Heart right ventricle (tissue), 16 donors: ENCODE results near the gene NPLOC4. TPM values are rescaled to one million over a fixed set of nuclear protein-coding genes. Genes with fewer than 3 reads are reported as not detected.

Source experiments
- ATAC-seq, 8 donors: fragments of 200-7000 bp; cut with Tn5 transposase; one replicate each; pipeline ENCODE4 v1.9.1; 2020; ENCODE audit warnings: mild to moderate bottlenecking in 8 of 8, moderate library complexity in 8 of 8, moderate number of reproducible peaks in 1 of 8
- DNase-seq, 2 donors: peaks; one replicate each; pipeline ENCODE4 v3.0.0-alpha.2; 2020
- H3K27ac ChIP-seq, 10 donors: fragments of 200-600 bp; sonication (generic) in 2 of 10; one replicate each; pipeline versions ENCODE4 v1.5.0 to v1.8.0; 2020 to 2022; ENCODE audit warnings: mild to moderate bottlenecking in 3 of 10
- H3K27me3 ChIP-seq, 7 donors: fragments of 200-600 bp; one replicate each; pipeline ENCODE4 v1.8.0; 2021 to 2022; ENCODE audit warnings: mild to moderate bottlenecking in 2 of 7
- H3K36me3 ChIP-seq, 9 donors: fragments of 200-600 bp; sonication (generic) in 1 of 9; one replicate each; pipeline versions ENCODE4 v1.5.0 to v1.8.0; 2020 to 2022; ENCODE audit warnings: mild to moderate bottlenecking in 2 of 9
- H3K4me1 ChIP-seq, 9 donors: fragments of 200-600 bp; sonication (generic) in 1 of 9; one replicate each; pipeline versions ENCODE4 v1.5.0 to v1.8.0; 2020 to 2022; ENCODE audit warnings: mild to moderate bottlenecking in 4 of 9
- H3K4me3 ChIP-seq, 10 donors: fragments of 200-600 bp; sonication (generic) in 2 of 10; one replicate each; pipeline versions ENCODE4 v1.5.0 to v1.8.0; 2020 to 2022; ENCODE audit warnings: mild to moderate bottlenecking in 7 of 10, moderate library complexity in 2 of 10
- H3K9me3 ChIP-seq, 11 donors: fragments of 200-600 bp in 10 of 11; sonication (generic) in 2 of 11; one replicate each; pipeline versions ENCODE4 v1.5.0 to v1.8.0; 2013 to 2022; ENCODE audit warnings: mild to moderate bottlenecking in 2 of 11, control low read depth in 1 of 11, moderate library complexity in 1 of 11
- CTCF ChIP-seq, 9 donors: fragments of 200-600 bp; sonication (generic) in 2 of 9; IDR thresholded peaks; one replicate each; pipeline versions ENCODE4 v1.5.0 to v1.8.0; 2021 to 2022; ENCODE audit warnings: antibody characterized with exemption in 9 of 9, mild to moderate bottlenecking in 5 of 9, moderate library complexity in 1 of 9
- WGBS, 2 donors: extraction: QIAGEN DNeasy Blood & Tissue Kit; methylation state at CpG; one replicate each; pipeline ENCODE4 v1.1.7; 2013; ENCODE audit warnings: inconsistent platforms in 1 of 2; 5-methylcytosine and 5-hydroxymethylcytosine counted together
- intact Hi-C, 10 donors: fragments of 100-400 bp; cut with DNase I; formaldehyde crosslinking; loops; one replicate each; pipeline versions ENCODE4 v1.11.1 to v1.14.2; 2022
- polyA plus RNA-seq, 2 donors: library from polyadenylated mRNA; stranded (reverse); fragments of 200-250 nt; gene quantifications; one replicate each; pipeline ENCODE4 v1.2.3, GENCODE V29; 2013
- total RNA-seq, 10 donors: library from RNA; stranded (reverse); fragmentation: NEBNext Ultra II Directional in 3 of 10; extraction: Animal tissue kit (Norgen Biotek cat#: 25700) in 3 of 10; gene quantifications; one replicate each; pipeline versions ENCODE4 v1.2.1 to v1.2.4, GENCODE V29; 2021 to 2023
- donor health status: Arrhythmogenic right ventricular cardiomyopathy.
- donor health status: ischemic (EF 13 %, LVEDD 7.1; RV severe dilation, severe dysfunction).
- donor health status: healthy with polysubstance abuse.
- donor health status: DM: no; HTN: yes; CAD: no.
- donor health status: DM: no; HTN: no; CAD: no.
- donor health status: ischemic (EF 25% LVEDD 6.9; RV normal size, moderate dysfunction).
- donor health status: ischemic (EF 25% LVEDD 5.7; RV mildly dilated, moderate dysfunction).
- donor health status: healthy.
- donor health status: DM: yes; HTN: yes; CAD: no.
- donor health status: Ischemic cardiomyopathy.
- donor health status: ischemic (EF 35%, LVEDD 5.7; RV mildly dilated, moderate dysfunction).
- donor health status: nonischemic (EF 11% LVEDD 7.7; RV severe dilation, severe dysfunction).
- donor health status: DM: yes; HTN: yes; CAD: no.
- donor health status: PGD.
- donor health status: ischemic (EF 29% LVEDD 5.4; RV normal size, mild dysfunction).
- donor health status: nonischemic (EF 23%, LVEDD 6.1; RV moderate dilation, normal function).

The NPLOC4 gene
- total and polyA plus RNA-seq, 12 donors, result 30.7 to 115 (median 95.2) TPM

- intact Hi-C loops, result loop anchor here in 1 of 10 donors (5.0 kb wide), 1 partner anchor 33 kb away; no protein-coding TSS in a partner anchor
- DNase-seq (no peak), ATAC-seq (no peak)
- WGBS, 2 donors, result 93 to 97% methylated on average over 15 of the region's 15 CpGs
- H3K36me3 ChIP-seq, result peaks cover 0 to 57% (median 27%) of the 10 kb centered on the region in 9 donors
- peaks cover 14 to 34% (median 30%) of the 10 kb centered on the region in 9 donors for H3K4me1 ChIP-seq
- no peaks in the 10 kb centered on the region for H3K27me3 ChIP-seq
- no peak for TF ChIP-seq CTCF (IDR thresholded peaks at IDR 0.05)
- H3K4me3 ChIP-seq, result no peak overlapping the region
- H3K9me3 ChIP-seq, result no peaks in the 10 kb centered on the region
- H3K27ac ChIP-seq, result no peak overlapping the region
Observed at GRCh38 chr17:81550285-81550684, 86.6 kb downstream of the NPLOC4 start.

GRCh38 chr17:81549826-81550225 lies 87.1 kb downstream of the NPLOC4 start:
- no peaks in the 10 kb centered on the region for H3K27me3 ChIP-seq
- H3K4me3 ChIP-seq, result no peak overlapping the region
- intact Hi-C loops, result loop anchor here in 1 of 10 donors (5.0 kb wide), 1 partner anchor 33 kb away; no protein-coding TSS in a partner anchor
- H3K27ac ChIP-seq, result no peak overlapping the region
- no peak for TF ChIP-seq CTCF (IDR thresholded peaks at IDR 0.05)
- peaks cover 0 to 61% (median 32%) of the 10 kb centered on the region in 9 donors for H3K36me3 ChIP-seq
- 91 to 95% methylated on average over 8 of the region's 8 CpGs for WGBS, 2 donors
- DNase-seq (no peak), ATAC-seq (no peak)
- H3K9me3 ChIP-seq, result no peaks in the 10 kb centered on the region
- peaks cover 14 to 34% (median 29%) of the 10 kb centered on the region in 9 donors for H3K4me1 ChIP-seq

GRCh38 chr17:81549031-81549557 lies 87.8 kb downstream of the NPLOC4 start:
- no peak for TF ChIP-seq CTCF (IDR thresholded peaks at IDR 0.05)
- peaks cover 0 to 68% (median 39%) of the 10 kb centered on the region in 9 donors for H3K36me3 ChIP-seq
- no peaks in the 10 kb centered on the region for H3K9me3 ChIP-seq
- no peak overlapping the region for H3K27ac ChIP-seq
- H3K27me3 ChIP-seq, result no peaks in the 10 kb centered on the region
- DNase-seq, result peak in 1 of 2 donors; percentile 9
- ATAC-seq, result no peak
- H3K4me1 ChIP-seq, result peaks cover 14 to 33% (median 27%) of the 10 kb centered on the region in 9 donors
- 72 to 83% methylated on average over 15 to 16 of the region's 16 CpGs for WGBS, 2 donors
- intact Hi-C loops, result no loop called here
- no peak overlapping the region for H3K4me3 ChIP-seq

- no peak for DNase-seq
- Histone ChIP-seq H3K9me3 (no peaks in the 10 kb centered on the region), H3K27me3 (no peaks in the 10 kb centered on the region), H3K4me1 (peaks cover 3 to 31% (median 17%) of the 10 kb centered on the region in 9 donors), H3K27ac (no peak overlapping the region), H3K36me3 (peaks cover 0 to 83% (median 44%) of the 10 kb centered on the region in 9 donors), H3K4me3 (no peak overlapping the region)
- WGBS, 2 donors, result 86 to 91% methylated on average over 14 of the region's 14 CpGs
- TF ChIP-seq CTCF (IDR thresholded peaks at IDR 0.05), result no peak
- intact Hi-C loops, result no loop called here
- no peak for ATAC-seq
Observed at GRCh38 chr17:81547614-81547982, 89.3 kb downstream of the NPLOC4 start.
